ENCODE measurements around the gene KIF3A.

The KIF3A gene

GRCh38 chr5:132659598-132660493, 77.5 kb downstream of the KIF3A start:
- DNase-seq (ENCODE audit: extremely low read depth, low read depth), result no peak
- TF ChIP-seq CTCF (IDR thresholded peaks at IDR 0.05; ENCODE audit: low read depth, low read length, missing control alignments), result no peak
- no peak overlapping the region for H3K4me3 ChIP-seq (replicated peaks; ENCODE audit: low read depth, low read length)

GRCh38 chr5:132658381-132659302, 78.7 kb downstream of the KIF3A start:
- no peak for TF ChIP-seq CTCF (IDR thresholded peaks at IDR 0.05; ENCODE audit: low read depth, low read length, missing control alignments)
- no peak overlapping the region for H3K4me3 ChIP-seq (replicated peaks; ENCODE audit: low read depth, low read length)
- DNase-seq (ENCODE audit: extremely low read depth, low read depth), result no peak

GRCh38 chr5:132657676-132658380, 79.5 kb downstream of the KIF3A start, which contains the start of gene IL13:
TSS of gene IL13 (plus strand) at chr5:132658173. CDS start at chr5:132658187, 14 bp downstream.
- DNase-seq (ENCODE audit: extremely low read depth, low read depth), result no peak
- TF ChIP-seq CTCF (IDR thresholded peaks at IDR 0.05; ENCODE audit: low read depth, low read length, missing control alignments), result no peak
- H3K4me3 ChIP-seq (replicated peaks; ENCODE audit: low read depth, low read length), result no peak within 1 kb of the TSS

GRCh38 chr5:132656774-132657355, 80.5 kb downstream of the KIF3A start:
- DNase-seq (ENCODE audit: extremely low read depth, low read depth), result no peak
- TF ChIP-seq CTCF (IDR thresholded peaks at IDR 0.05; ENCODE audit: low read depth, low read length, missing control alignments), result no peak
- peak overlapping the region; percentile 30 for H3K4me3 ChIP-seq (replicated peaks; ENCODE audit: low read depth, low read length)

GRCh38 chr5:132655821-132656773, 81.2 kb downstream of the KIF3A start:
- DNase-seq (ENCODE audit: extremely low read depth, low read depth), result no peak
- no peak for TF ChIP-seq CTCF (IDR thresholded peaks at IDR 0.05; ENCODE audit: low read depth, low read length, missing control alignments)
- peak overlapping the region; percentile 30 for H3K4me3 ChIP-seq (replicated peaks; ENCODE audit: low read depth, low read length)
